Keratinocyte (primary cell): Measurements from ENCODE around the gene ZCCHC3.

Experiments used
- CTCF ChIP-seq, 3 experiments: IDR thresholded peaks in 1 of 3; conservative IDR thresholded peaks in 1 of 3; optimal IDR thresholded peaks in 1 of 3; 2 replicates in 2 of 3; 3 replicates in 1 of 3; pipeline versions ENCODE3 to v1.5.1; 2011; ENCODE audit warnings: low read length in 3 of 3, mild to moderate bottlenecking in 3 of 3, moderate library complexity in 2 of 3, control low read depth in 1 of 3, inconsistent platforms in 1 of 3; ENCODE audit not compliant: insufficient read depth in 2 of 3; ENCODE audit errors: extremely low read depth in 1 of 3
- EZH2 ChIP-seq: IDR thresholded peaks from one replicate; pipeline ENCODE4 v1.6.1; 2012; ENCODE audit warnings: inconsistent platforms, mild to moderate bottlenecking, low read length, moderate library complexity

- TF ChIP-seq CTCF (optimal IDR thresholded peaks at IDR 0.05 in 1 of 3, IDR thresholded peaks at IDR 0.05 in 1 of 3, conservative IDR thresholded peaks at IDR 0.05 in 1 of 3; ENCODE audit: extremely low read depth in 1 of 3, insufficient read depth in 2 of 3, low read length in 3 of 3) (no peak), EZH2 (no peak)
Observed at GRCh38 chr20:277496-277781, 19.9 kb upstream of the ZCCHC3 start.
